Fibroblast of the aortic adventitia (primary cell): ENCODE results near the gene L1CAM. TPM values are rescaled to one million over a fixed set of nuclear protein-coding genes. Genes with fewer than 3 reads are reported as not detected.

Experiments used
- DNase-seq: peaks from one replicate; pipeline ENCODE4 v3.0.0-alpha.2; 2010; ENCODE audit warnings: low read depth
- H3K4me3 ChIP-seq: 2 replicates; pipeline ENCODE4 v1.5.1; 2011; ENCODE audit warnings: low read depth, mild to moderate bottlenecking, control low read depth, low read length, moderate library complexity
- CTCF ChIP-seq: IDR thresholded peaks from 2 replicates; pipeline ENCODE4 v1.5.1; 2011; ENCODE audit warnings: mild to moderate bottlenecking, low read length, control low read depth, inconsistent platforms; ENCODE audit not compliant: insufficient read depth
- total RNA-seq: library from RNA; depleted of rRNA; stranded (reverse); fragments of >200 nt; gene quantifications from 2 replicates; pipeline ENCODE4 v1.2.3, GENCODE V29; 2012; ENCODE audit warnings: low replicate concordance

L1CAM gene
- total RNA-seq, 1 donor: 0.36 TPM

GRCh38 chrX:153913701-153914100 lies 27.7 kb upstream of the L1CAM start:
- no peak for TF ChIP-seq CTCF
- no peak for DNase-seq
- no peak overlapping the region for H3K4me3 ChIP-seq

DNA sequence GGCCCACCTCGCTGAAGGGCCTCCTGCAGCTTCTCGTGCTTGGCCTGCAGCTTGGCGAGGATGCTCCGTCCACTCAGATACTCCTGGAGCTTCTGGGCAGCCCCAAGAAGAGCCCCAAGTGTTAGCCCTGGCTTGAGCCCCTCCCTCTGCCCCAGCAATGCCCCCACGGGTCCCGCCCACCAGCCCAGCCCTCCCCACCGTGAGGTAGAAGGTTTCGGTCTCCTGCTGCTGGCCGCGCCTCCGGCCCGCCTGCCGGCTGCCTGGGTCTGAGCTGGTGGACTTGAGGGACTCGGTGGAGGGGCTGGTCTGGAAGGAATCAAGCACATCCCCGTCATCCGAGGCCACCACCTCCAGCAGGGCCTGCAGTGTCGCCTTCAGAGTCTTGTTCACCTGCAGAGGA lies 27.2 kb upstream of the L1CAM start:
- H3K4me3 ChIP-seq: no peak overlapping the region
- no peak for TF ChIP-seq CTCF
- no peak for DNase-seq

DNA sequence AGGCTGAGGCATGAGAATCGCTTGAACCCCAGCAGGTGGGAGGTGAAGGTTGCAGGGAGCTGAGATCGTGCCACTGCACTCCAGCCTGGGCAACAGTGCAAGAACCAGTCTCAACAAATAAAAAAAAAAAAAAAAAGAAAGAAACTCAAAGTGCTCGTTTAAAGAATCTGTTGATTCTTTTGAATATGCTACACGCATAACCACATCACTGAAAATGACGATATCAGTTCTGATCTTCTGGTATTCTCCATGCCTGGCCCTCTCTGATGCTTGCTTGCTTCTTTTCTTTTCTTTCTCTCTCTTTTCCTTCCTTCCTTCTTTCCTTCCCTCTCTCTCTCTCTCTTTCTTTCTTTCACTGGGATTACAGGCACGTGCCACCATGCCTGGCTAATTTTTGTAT lies 25.8 kb upstream of the L1CAM start:
- no peak for TF ChIP-seq CTCF
- H3K4me3 ChIP-seq: no peak overlapping the region
- DNase-seq: no peak

DNA sequence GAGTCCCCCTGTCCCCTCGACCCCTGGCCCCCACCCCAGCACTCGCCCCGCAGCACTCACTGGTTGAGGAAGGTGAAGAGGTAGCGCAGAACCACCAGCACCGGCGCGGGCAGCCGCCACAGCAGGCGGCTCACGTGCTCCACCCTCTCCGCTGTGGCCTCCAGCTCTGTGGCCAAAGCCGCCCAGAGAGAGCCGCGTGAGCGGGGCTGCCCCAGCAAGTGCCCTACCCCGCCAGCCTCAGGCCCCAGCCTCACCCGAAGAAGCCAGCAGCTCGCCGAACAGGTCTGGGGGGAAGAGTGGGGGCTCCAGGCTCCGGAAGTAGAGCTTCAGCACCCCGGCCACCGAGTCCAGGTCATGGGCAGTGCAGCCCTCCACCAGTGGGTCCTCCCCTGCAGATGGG lies 24.5 kb upstream of the L1CAM start:
- H3K4me3 ChIP-seq: no peak overlapping the region
- no peak for DNase-seq
- no peak for TF ChIP-seq CTCF

- TF ChIP-seq CTCF: no peak
- DNase-seq: no peak
- H3K4me3 ChIP-seq: no peak overlapping the region
Observed at GRCh38 chrX:153909980-153910360, 24.0 kb upstream of the L1CAM start.

- H3K4me3 ChIP-seq: no peak overlapping the region
- no peak for TF ChIP-seq CTCF
- DNase-seq: no peak
Observed at GRCh38 chrX:153909024-153909979, 23.3 kb upstream of the L1CAM start.
